GM19395 (cell line): ENCODE data around the gene TUBB1.
"Not testable (repeated sequence)": the region's sequence is repeated elsewhere in the genome, so short reads cannot be mapped to it uniquely, and the experiment has no call there.

Source experiments
- ATAC-seq: cut with Tn5 transposase; IDR thresholded peaks from one replicate; pipeline ENCODE4 v1.9.1; 2021; ENCODE audit warnings: mild to moderate bottlenecking, moderate library complexity; ENCODE audit not compliant: unreplicated experiment

The TUBB1 gene

GRCh38 chr20:59019217-59019616 lies at the start of gene TUBB1:
TSS of gene TUBB1 (plus strand) at chr20:59019429. CDS start at chr20:59019523, 94 bp downstream.
- no peak for ATAC-seq

- ATAC-seq, result no peak
Observed at GRCh38 chr20:58969439-58969838, 49.8 kb upstream of the TUBB1 start.

- no peak for ATAC-seq
Observed at GRCh38 chr20:58970146-58970545, 49.1 kb upstream of the TUBB1 start.

GRCh38 chr20:58971429-58971828 lies 47.8 kb upstream of the TUBB1 start:
- ATAC-seq, result no peak

GRCh38 chr20:58973179-58973578 lies 46.0 kb upstream of the TUBB1 start:
- no peak for ATAC-seq

- ATAC-seq, result no peak
Observed at GRCh38 chr20:58973866-58974265, 45.4 kb upstream of the TUBB1 start.

- no peak for ATAC-seq
Observed at GRCh38 chr20:58975353-58975752, 43.9 kb upstream of the TUBB1 start.

GRCh38 chr20:58976061-58976730 lies 43.0 kb upstream of the TUBB1 start:
- ATAC-seq, result no peak

- ATAC-seq, result no peak
Observed at GRCh38 chr20:58978351-58979190, 40.7 kb upstream of the TUBB1 start.

GRCh38 chr20:58980711-58981627 lies 38.3 kb upstream of the TUBB1 start, which contains the start of gene NELFCD:
TSS of gene NELFCD (plus strand) at chr20:58981256. CDS start at chr20:58981310, 54 bp downstream.
- ATAC-seq, result peak; percentile 66

- peak; percentile 3 for ATAC-seq
Observed at GRCh38 chr20:58981628-58982364, 37.4 kb upstream of the TUBB1 start.

GRCh38 chr20:58982406-58983114 lies 36.7 kb upstream of the TUBB1 start:
- ATAC-seq, result no peak

- not testable (repeated sequence) for ATAC-seq
Observed at GRCh38 chr20:58983115-58983468, 36.1 kb upstream of the TUBB1 start.

GRCh38 chr20:58984691-58985090 lies 34.5 kb upstream of the TUBB1 start:
- ATAC-seq, result no peak

- ATAC-seq, result no peak
Observed at GRCh38 chr20:58985656-58986055, 33.6 kb upstream of the TUBB1 start.

GRCh38 chr20:58986286-58986967 lies 32.8 kb upstream of the TUBB1 start:
- no peak for ATAC-seq

- no peak for ATAC-seq
Observed at GRCh38 chr20:58986968-58987517, 32.2 kb upstream of the TUBB1 start.

GRCh38 chr20:58987790-58988564 lies 31.3 kb upstream of the TUBB1 start:
- ATAC-seq, result no peak
